DOHH2 (cell line): ENCODE measurements around the gene YIF1B.

Source experiments
- EZH2phosphoT487 ChIP-seq: fragments of 200-600 bp; sonication (generic); IDR thresholded peaks from 2 replicates; pipeline ENCODE4 v1.6.1; 2017; ENCODE audit warnings: borderline replicate concordance, mild to moderate bottlenecking, antibody characterized with exemption, low read length, moderate library complexity, mixed read lengths
- TF ChIP-seq, protein P1 (sequence below): fragments of 200-600 bp; sonication (generic); IDR thresholded peaks from one replicate; pipeline ENCODE4 v1.5.1; 2014; ENCODE audit warnings: antibody characterized with exemption, mild to moderate bottlenecking, low read depth, low read length; ENCODE audit not compliant: poor library complexity, severe bottlenecking

DNA sequence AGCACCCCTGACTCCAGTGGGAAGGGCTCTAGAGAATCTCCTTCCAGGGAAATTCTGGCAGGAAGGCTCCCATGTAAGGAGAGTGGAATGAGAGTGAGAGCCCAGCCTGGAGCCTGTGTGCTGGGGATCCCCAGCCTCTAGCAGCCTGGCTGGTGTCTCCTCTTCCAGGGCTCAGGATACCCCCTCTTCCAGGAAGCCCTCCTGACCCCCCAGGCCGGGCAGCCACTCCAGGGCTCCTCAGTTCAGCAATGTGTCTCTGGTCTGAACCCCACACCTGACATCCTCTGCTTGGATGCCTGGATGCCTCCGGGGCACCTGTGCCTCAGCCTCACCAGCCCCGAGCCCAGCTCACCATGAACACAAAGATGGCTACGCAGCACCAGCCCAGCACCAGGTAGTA is 8.7 kb downstream of the YIF1B start:
- TF ChIP-seq, protein P1, sequence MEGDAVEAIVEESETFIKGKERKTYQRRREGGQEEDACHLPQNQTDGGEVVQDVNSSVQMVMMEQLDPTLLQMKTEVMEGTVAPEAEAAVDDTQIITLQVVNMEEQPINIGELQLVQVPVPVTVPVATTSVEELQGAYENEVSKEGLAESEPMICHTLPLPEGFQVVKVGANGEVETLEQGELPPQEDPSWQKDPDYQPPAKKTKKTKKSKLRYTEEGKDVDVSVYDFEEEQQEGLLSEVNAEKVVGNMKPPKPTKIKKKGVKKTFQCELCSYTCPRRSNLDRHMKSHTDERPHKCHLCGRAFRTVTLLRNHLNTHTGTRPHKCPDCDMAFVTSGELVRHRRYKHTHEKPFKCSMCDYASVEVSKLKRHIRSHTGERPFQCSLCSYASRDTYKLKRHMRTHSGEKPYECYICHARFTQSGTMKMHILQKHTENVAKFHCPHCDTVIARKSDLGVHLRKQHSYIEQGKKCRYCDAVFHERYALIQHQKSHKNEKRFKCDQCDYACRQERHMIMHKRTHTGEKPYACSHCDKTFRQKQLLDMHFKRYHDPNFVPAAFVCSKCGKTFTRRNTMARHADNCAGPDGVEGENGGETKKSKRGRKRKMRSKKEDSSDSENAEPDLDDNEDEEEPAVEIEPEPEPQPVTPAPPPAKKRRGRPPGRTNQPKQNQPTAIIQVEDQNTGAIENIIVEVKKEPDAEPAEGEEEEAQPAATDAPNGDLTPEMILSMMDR: no peak
- TF ChIP-seq EZH2phosphoT487: no peak
